Karpas-422 (cell line): Measurements from ENCODE around the gene STARD9. TPM values are rescaled to one million over a fixed set of nuclear protein-coding genes. Genes with fewer than 3 reads are reported as not detected.
"Not testable (repeated sequence)": the region's sequence is repeated elsewhere in the genome, so short reads cannot be mapped to it uniquely, and the experiment has no call there.

Experiments used
- DNase-seq: peaks from one replicate; pipeline ENCODE4 v3.0.0-alpha.2; 2015
- H2AFZ ChIP-seq: fragments of 200-600 bp; sonication (generic); 2 replicates; pipeline ENCODE4 v1.6.1; 2014; ENCODE audit warnings: antibody characterized with exemption, low read length, mixed read lengths
- H3K27ac ChIP-seq: fragments of 200-600 bp; sonication (generic); 2 replicates; pipeline ENCODE4 v1.5.1; 2014; ENCODE audit warnings: mild to moderate bottlenecking, low read length, moderate library complexity
- H3K27me3 ChIP-seq: fragments of 200-600 bp; sonication (generic); 2 replicates; pipeline ENCODE4 v1.6.1; 2014; ENCODE audit warnings: low read length, mixed read lengths
- H3K36me3 ChIP-seq: fragments of 200-600 bp; sonication (generic); 2 replicates; pipeline ENCODE4 v1.6.1; 2014; ENCODE audit warnings: low read length, mixed read lengths; ENCODE audit not compliant: insufficient read depth
- H3K4me1 ChIP-seq: fragments of 200-600 bp; sonication (generic); 2 replicates; pipeline ENCODE4 v1.6.1; 2014; ENCODE audit warnings: mild to moderate bottlenecking, low read length, mixed read lengths
- H3K4me2 ChIP-seq: fragments of 200-600 bp; sonication (generic); 2 replicates; pipeline ENCODE4 v1.6.1; 2014; ENCODE audit warnings: low read length, low read depth, mild to moderate bottlenecking; ENCODE audit not compliant: poor library complexity, severe bottlenecking
- H3K4me3 ChIP-seq: fragments of 200-600 bp; sonication (generic); 2 replicates; pipeline ENCODE4 v1.5.1; 2014; ENCODE audit warnings: mild to moderate bottlenecking, antibody characterized with exemption, low read length, mixed read lengths
- H3K79me2 ChIP-seq: fragments of 200-600 bp; sonication (generic); 2 replicates; pipeline ENCODE4 v1.6.1; 2014; ENCODE audit warnings: mild to moderate bottlenecking, low read length, mixed read lengths
- H3K9ac ChIP-seq: fragments of 200-600 bp; sonication (generic); 2 replicates; pipeline ENCODE4 v1.6.0; 2014; ENCODE audit warnings: low read length
- H3K9me2 ChIP-seq: fragments of 200-600 bp; sonication (generic), shearing (Covaris generic); replicated peaks from 2 replicates; pipeline ENCODE4 v1.6.0; 2014; ENCODE audit warnings: mild to moderate bottlenecking, low read length, moderate library complexity; ENCODE audit not compliant: insufficient read depth
- H3K9me3 ChIP-seq: fragments of 300-700, 200-600 bp; sonication (generic); 2 replicates; pipeline ENCODE4 v1.6.1; 2014; ENCODE audit warnings: low read length, mixed read lengths
- H4K20me1 ChIP-seq: fragments of 200-600 bp; sonication (generic); 2 replicates; pipeline ENCODE4 v1.6.1; 2014; ENCODE audit warnings: mild to moderate bottlenecking, antibody characterized with exemption, low read length, low read depth; ENCODE audit not compliant: insufficient read depth
- total RNA-seq: library from RNA; depleted of rRNA; stranded (reverse); fragments of >200 nt; shearing (Covaris generic); gene quantifications from 2 replicates; pipeline ENCODE4 v1.2.3, GENCODE V29; 2014; ENCODE audit warnings: low replicate concordance; rRNA removed

The STARD9 gene
- total RNA-seq, 1 experiment from 2014 or later, result 0.37 TPM

GRCh38 chr15:42764154-42764731, 188.8 kb downstream of the STARD9 start:
- not testable (repeated sequence) for H2AFZ ChIP-seq, H3K4me1 ChIP-seq, DNase-seq, H3K27me3 ChIP-seq, H3K27ac ChIP-seq, H4K20me1 ChIP-seq, H3K4me2 ChIP-seq, H3K9me2 ChIP-seq, H3K36me3 ChIP-seq, H3K4me3 ChIP-seq, H3K9ac ChIP-seq
- Histone ChIP-seq H3K9me3 (peaks cover 16% of the 10 kb centered on the region), H3K79me2 (peaks cover 12% of the 10 kb centered on the region)

GRCh38 chr15:42766109-42766508, 190.7 kb downstream of the STARD9 start:
- H3K36me3 ChIP-seq, H3K9me2 ChIP-seq, DNase-seq, H2AFZ ChIP-seq, H4K20me1 ChIP-seq, H3K9me3 ChIP-seq, H3K4me2 ChIP-seq, H3K4me1 ChIP-seq, H3K4me3 ChIP-seq, H3K27ac ChIP-seq, H3K9ac ChIP-seq, H3K27me3 ChIP-seq: not testable (repeated sequence)
- peaks cover 13% of the 10 kb centered on the region for H3K79me2 ChIP-seq

Other genes starting within 250 kb of the STARD9 start
- gene CAPN3, start 216.1 kb upstream of the STARD9 start, total RNA-seq, result 3.2 and 8.8 TPM in 2 replicates
- gene ZNF106, start 84.5 kb upstream of the STARD9 start, total RNA-seq, result 109 and 144 TPM in 2 replicates
- 115 and 137 TPM in 2 replicates for gene SNAP23, start 80.0 kb upstream of the STARD9 start, total RNA-seq
- 13.4 and 21.7 TPM in 2 replicates for gene LRRC57, start 26.8 kb upstream of the STARD9 start, total RNA-seq
- 17.2 and 43.5 TPM in 2 replicates for gene HAUS2, start 26.8 kb upstream of the STARD9 start, total RNA-seq
- 23.8 and 35.9 TPM in 2 replicates for gene CDAN1, start 161.5 kb downstream of the STARD9 start, total RNA-seq